VCaP (cell line): ENCODE results near the gene FAM20C.

Experiments
- H3K27ac ChIP-seq: fragments of 450-650 bp; 2 replicates; pipeline ENCODE4 v1.5.1; 2017
- CTCF ChIP-seq: fragments of 450-650 bp; conservative IDR thresholded peaks from 2 replicates; pipeline ENCODE4 v1.5.1; 2017; ENCODE audit warnings: mild to moderate bottlenecking, moderate library complexity

FAM20C gene

GRCh38 chr7:291373-292092 is 99.2 kb downstream of the FAM20C start:
- no peak overlapping the region for H3K27ac ChIP-seq
- no peak for TF ChIP-seq CTCF

GRCh38 chr7:292226-292625 is 99.9 kb downstream of the FAM20C start:
- no peak for TF ChIP-seq CTCF
- no peak overlapping the region for H3K27ac ChIP-seq

GRCh38 chr7:292826-293225 is 100.5 kb downstream of the FAM20C start:
- no peak for TF ChIP-seq CTCF
- no peak overlapping the region for H3K27ac ChIP-seq

GRCh38 chr7:293681-294439 is 101.5 kb downstream of the FAM20C start:
- H3K27ac ChIP-seq, result no peak overlapping the region
- no peak for TF ChIP-seq CTCF

GRCh38 chr7:294440-295154 is 102.2 kb downstream of the FAM20C start:
- no peak overlapping the region for H3K27ac ChIP-seq
- TF ChIP-seq CTCF, result no peak

- no peak overlapping the region for H3K27ac ChIP-seq
- TF ChIP-seq CTCF, result no peak
Observed at GRCh38 chr7:295155-296154, 103.1 kb downstream of the FAM20C start.
